NCI-H2196 treated with DMSO at 0.1 percent for 48 hours (cell line): ENCODE results near the gene TMEM120B.

Experiments used
- DNase-seq: peaks from one replicate; lab custom pipeline; 2025; ENCODE audit not compliant: unreplicated experiment; lab: John Stamatoyannopoulos, UW

The TMEM120B gene

DNA sequence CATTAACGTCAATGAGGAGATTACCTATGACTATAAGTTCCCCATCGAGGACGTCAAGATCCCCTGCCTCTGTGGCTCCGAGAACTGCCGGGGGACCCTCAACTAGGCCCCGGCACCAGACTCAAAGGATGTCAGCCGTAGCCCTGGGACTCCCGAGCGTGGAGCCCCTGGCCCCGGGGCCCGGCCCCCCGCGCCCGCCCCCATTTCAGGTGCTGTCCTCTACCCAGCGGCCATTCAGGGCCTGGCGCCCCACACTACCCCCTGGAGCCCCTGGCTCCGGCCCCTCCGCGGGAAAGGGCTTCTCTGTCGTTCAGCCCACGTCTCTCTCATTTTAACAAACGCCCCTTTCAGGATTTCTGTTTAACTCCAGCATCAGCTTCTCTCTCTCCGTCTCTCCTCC is 117.6 kb downstream of the TMEM120B start:
- DNase-seq: no peak

DNA sequence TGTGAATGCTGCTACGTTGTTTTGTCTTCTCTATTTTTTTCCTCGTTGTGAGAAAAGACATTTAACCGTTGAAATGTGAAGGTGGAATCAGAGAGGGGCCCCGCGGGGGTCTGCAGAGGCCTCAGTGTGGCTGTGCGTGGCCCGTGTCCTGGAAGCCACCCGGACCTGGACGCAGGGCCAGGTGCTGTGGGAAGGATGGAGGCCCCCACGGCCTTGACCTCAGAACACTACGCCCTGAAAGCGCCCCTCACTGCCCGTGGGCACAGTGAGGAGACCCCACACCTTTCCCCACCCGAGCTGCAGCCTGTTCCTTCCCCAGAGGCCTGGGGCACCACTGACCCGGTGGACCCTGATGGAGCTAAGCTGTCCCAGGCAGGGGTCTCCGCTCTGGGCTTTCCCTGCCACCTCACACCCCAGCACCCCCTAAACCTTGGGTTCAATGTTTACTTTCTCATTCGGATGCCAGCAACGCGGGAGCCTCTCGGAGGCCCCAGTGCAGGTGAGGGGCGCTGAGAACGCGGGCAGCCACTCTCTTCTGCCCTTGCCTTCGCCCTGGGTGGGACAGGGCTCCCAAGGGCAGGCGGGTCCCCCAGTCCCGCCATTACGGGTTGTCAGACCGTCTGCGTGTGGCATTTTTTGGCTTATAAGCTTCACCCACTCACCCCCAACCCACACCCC is 118.2 kb downstream of the TMEM120B start:
- DNase-seq: no peak
